Stimulated activated CD4-positive, alpha-beta T cell treated with anti-CD3 and anti-CD28 coated beads, Interleukin-15, amount 100 ng/mL, for 48 hours (primary cell): Measurements from ENCODE around the gene EHF.

ENCODE experiments used
- DNase-seq, 2 donors: peaks; one replicate each; pipeline ENCODE4 v3.0.0-alpha.2; 2020; ENCODE audit warnings: low read depth in 2 of 2

EHF gene

GRCh38 chr11:34643846-34644245 is 23.0 kb downstream of the EHF start:
- no peak for DNase-seq

DNA sequence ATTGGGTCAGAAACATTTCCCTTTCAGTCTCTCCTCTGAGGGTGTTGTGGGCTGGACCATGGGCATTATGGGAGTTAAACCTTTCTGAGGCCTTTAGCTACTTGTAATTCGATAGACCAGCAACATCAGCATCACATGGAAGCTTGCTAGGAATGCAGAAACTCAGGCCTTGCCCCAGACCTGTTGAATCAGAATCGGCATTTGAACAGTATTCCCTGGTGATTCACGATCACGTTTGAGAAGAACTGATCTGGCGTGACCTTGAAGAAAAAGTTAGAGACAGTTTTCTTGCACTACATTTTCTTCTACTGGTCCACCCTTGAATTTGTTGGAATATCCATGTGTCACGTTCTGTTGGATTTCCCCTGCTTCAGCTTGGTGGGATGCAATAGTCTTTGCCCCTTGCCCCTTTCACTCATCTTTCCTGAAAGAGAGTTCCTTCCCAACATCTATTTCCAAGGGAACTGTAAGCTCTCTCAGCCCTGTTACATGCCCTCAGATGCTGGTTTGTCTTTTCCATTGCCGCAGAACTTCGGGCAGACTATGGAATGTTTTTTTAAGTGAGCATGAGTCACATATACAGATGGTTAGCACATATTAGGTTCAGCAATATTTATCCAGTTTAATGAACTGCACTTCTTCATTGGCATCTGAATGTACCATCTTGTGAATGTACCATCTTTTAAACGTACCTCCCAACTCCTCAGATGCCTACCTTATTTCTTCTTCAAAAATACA is 23.9 kb downstream of the EHF start:
- no peak for DNase-seq

DNA sequence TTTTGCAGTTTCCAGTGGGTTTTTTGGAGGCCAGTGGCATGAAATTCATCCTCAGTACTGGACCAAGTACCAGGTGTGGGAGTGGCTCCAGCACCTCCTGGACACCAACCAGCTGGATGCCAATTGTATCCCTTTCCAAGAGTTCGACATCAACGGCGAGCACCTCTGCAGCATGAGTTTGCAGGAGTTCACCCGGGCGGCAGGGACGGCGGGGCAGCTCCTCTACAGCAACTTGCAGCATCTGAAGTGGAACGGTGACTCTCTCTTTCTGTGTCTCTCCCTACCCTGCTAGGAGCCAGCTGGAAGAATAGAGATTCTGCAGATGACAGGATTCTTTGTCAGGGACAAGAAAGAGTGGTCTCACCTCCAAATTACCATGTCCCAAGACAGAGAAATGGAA is 25.5 kb downstream of the EHF start:
- no peak for DNase-seq

DNA sequence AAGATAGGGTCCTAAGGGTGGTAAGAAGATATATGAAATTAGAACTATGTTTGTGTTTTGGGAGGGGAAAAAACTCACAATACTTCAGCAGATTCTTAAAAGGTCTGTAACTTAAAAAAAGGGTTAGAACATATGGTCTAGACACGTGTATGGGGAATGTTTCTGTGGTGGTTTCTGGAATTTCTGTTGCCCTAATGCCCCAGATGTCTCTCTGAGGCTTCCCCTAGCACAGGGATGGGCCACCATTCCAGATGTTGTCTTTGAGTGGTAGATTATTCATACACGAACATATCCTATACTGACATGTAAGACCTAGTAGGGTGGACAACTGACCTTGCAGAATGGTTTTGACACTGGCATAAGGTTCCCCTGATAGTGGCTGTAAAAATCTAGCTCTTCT is 26.2 kb downstream of the EHF start:
- no peak for DNase-seq

DNA sequence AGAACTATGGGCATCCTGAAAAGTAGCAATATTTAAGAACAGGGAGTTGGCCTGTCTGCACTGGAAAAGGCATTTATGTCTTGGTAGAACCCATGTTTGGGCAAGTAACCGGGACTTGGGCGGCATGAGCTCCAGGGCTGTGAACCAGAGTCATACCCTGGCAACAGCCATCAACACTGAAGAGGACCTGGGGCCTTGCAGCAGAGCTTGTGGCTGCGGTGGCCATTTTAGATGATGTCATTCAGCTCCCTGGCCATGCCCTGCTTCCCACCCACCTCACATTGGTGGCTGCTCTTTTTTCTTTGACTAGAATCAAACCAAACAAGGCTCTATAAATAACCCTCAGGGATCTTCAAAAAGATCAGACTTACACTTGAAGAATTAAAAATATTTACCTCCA is 26.6 kb downstream of the EHF start:
- no peak for DNase-seq

DNA sequence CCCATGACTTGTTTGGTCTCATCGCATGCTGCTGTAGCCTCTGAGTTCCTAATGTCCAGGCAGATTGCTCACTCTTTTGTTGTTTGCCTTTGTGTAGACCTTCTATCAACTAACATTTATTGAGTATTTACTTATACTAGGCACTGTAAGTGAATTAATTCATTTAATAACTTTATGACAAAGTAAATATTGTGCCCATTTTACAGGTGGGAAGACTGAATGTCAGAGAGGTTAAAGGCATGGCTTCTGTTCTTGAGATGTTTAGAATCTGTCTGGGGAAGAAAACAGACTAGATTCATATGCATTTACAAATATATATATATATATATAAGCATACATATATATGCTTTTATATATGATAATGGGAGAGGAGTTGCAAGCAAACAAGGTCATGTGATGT is 27.1 kb downstream of the EHF start:
- DNase-seq, result no peak

GRCh38 chr11:34649597-34649996 is 28.7 kb downstream of the EHF start:
- no peak for DNase-seq

GRCh38 chr11:34650528-34650927 is 29.6 kb downstream of the EHF start:
- peak; percentile 80 to 84 for DNase-seq

GRCh38 chr11:34651551-34651950 is 30.7 kb downstream of the EHF start:
- DNase-seq, result no peak

DNA sequence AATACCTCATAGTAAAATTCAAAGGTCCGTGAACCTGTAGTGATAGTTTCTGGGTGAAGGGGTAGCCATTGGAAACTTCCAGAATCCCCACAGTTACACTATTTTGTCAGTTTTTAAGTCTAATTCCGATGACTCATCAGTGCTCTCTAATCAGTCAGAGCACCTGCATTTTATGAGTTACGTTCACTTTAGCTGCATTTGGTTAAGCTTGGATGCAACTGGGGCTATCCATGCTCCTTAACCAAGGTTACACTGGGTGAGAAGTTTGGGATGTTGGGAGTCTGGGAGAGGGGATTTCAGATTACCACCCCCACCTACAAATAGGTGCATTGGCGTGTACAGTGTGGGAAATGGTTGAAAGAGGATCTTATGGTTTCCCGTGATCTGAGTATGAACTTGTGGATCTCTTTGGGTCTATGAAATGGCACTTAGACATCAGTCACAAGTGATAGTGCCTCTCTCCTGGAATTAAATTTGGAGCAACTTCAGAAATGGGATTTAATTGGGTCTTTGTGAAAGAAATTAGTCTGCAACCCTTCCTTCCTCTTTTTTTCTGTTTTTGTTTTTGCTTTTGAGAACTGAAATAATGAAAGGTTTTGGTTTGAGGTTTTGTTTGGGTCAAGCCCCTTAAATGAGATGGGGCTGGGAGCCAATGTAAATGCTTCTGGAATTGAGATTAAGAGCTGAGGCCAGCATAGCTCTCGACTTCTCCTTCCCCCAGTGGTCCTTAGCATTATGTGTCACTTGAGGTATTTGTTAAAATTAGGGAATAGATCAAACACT is 31.5 kb downstream of the EHF start:
- DNase-seq, result no peak

DNA sequence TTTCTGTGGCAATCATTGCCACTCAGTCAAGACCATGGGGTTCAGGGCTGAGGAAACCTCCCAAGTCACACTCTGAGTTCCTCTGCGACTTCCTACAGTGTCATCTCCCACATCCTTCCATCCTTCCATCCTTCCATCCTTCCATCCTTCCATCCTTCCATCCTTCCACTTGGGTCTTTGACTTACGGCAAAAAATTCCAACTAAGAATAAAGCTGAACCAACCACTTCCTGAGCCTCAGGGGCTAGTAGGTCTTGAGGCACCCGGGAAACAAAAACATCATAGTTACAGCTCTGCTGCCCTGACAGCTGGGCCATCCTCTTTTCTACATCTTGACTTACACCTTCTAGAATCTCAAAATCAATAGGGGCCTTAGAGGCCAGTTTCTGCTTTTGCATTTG is 32.1 kb downstream of the EHF start:
- DNase-seq, result no peak

DNA sequence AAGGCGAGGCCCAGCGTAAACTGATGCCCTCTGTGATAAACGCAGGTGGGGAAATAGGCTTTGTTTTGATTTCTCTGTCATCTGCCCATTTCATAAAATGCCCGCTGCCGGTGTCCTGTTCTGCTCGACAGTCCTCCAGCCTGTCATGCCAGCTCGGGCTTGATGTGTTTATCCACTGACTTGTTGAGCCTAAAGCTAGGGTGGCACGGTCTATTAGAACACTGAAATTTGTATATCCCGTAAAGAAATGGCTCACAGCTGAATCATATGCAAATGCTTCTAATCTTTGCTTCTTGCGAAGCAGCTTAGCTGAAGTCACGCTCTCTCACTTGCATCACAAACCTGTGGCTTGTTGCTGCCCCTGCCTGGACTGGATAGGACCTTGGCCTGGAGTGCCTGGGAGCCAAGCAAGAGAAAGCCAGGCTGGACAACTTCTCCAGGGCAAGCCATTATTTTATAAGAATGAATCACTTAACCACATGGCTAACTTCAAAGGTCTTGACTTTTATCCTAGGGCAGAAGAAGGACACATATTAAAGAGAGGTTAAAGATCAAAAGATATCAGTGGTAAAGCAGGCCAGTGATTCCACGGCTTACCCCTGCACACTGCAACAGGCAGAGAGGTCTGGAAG is 33.1 kb downstream of the EHF start:
- DNase-seq, result no peak

- DNase-seq, result no peak
Observed at GRCh38 chr11:34654483-34655334, 33.8 kb downstream of the EHF start.

DNA sequence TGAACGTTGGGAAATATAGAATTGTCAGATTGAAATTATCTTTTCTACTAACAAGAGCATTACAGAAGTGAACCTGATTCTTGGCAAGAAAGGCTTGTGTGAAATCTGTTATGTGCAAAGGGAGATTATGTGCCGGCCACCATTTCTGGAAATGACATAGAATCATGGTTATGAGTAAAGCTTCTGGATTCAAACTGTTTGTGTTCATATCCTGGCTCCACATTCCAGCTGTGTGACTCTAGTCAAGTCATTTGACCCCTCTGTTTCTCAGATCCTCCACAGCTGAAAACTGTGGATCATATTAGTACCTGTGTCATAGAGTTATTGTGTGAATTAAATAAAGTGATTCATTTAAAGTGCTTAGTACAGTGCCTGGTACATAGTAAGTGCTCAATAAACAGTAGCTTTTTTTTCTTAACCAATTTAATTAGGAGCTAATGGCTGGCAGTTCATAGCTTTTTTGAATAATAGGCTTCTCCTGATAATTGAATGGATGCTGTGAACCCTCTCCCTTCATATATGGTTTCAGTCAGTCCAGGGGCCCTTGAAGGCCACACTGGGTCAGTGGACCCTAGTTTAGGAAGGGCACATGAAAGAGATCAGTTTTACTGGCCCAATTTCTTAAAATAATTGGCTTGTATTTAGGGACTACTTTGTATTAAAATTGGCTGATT is 34.6 kb downstream of the EHF start:
- DNase-seq, result no peak

GRCh38 chr11:34656062-34656720 is 35.3 kb downstream of the EHF start:
- DNase-seq, result no peak

GRCh38 chr11:34658071-34659015 is 37.5 kb downstream of the EHF start:
- no peak for DNase-seq

GRCh38 chr11:34659096-34659733 is 38.3 kb downstream of the EHF start:
- no peak for DNase-seq

GRCh38 chr11:34665077-34665835 is 44.4 kb downstream of the EHF start:
- no peak for DNase-seq
